Kidney (tissue), 14 donors: Measurements from ENCODE around the gene FAM171A1. TPM values are rescaled to one million over a fixed set of nuclear protein-coding genes. Genes with fewer than 3 reads are reported as not detected.

Experiments used
- DNase-seq, 5 donors: peaks; one replicate each; pipeline ENCODE4 v3.0.0-alpha.2; 2013 to 2020
- FAIRE-seq: peaks from 2 replicates; lab custom pipeline; 2012; peaks lifted over from hg19 to GRCh38; lab: Jason Lieb, UNC
- H3K27ac ChIP-seq, 2 donors: one replicate each; pipeline ENCODE4 v1.7.0; 2013; ENCODE audit warnings: low read depth in 2 of 2, low read length in 2 of 2, inconsistent platforms in 1 of 2
- H3K27me3 ChIP-seq: one replicate; pipeline ENCODE4 v1.7.1; 2013; ENCODE audit warnings: low read length, inconsistent platforms; ENCODE audit not compliant: control insufficient read depth, insufficient read depth
- H3K36me3 ChIP-seq, 3 donors: one replicate each; pipeline versions ENCODE4 v1.7.0 to v1.7.1; 2013; ENCODE audit warnings: low read length in 3 of 3, control low read depth in 1 of 3, inconsistent platforms in 1 of 3; ENCODE audit not compliant: insufficient read depth in 3 of 3, control insufficient read depth in 2 of 3
- H3K4me1 ChIP-seq, 3 donors: one replicate each; pipeline versions ENCODE4 v1.7.0 to v1.7.1; 2013; ENCODE audit warnings: low read length in 3 of 3, inconsistent platforms in 1 of 3, low read depth in 1 of 3; ENCODE audit not compliant: control insufficient read depth in 2 of 3, insufficient read depth in 2 of 3
- H3K4me3 ChIP-seq, 3 donors: one replicate each; pipeline versions ENCODE4 v1.7.0 to v1.8.1; 2013; ENCODE audit warnings: low read length in 3 of 3, control low read depth in 1 of 3, inconsistent platforms in 1 of 3
- H3K9ac ChIP-seq, 3 donors: one replicate each; pipeline versions ENCODE4 v1.7.0 to v1.7.1; 2013; ENCODE audit warnings: low read length in 3 of 3, control low read depth in 1 of 3, inconsistent platforms in 1 of 3
- H3K9me3 ChIP-seq, 3 donors: one replicate each; pipeline versions ENCODE4 v1.7.0 to v1.7.1; 2013; ENCODE audit warnings: low read length in 3 of 3, control low read depth in 1 of 3, inconsistent platforms in 1 of 3; ENCODE audit not compliant: control insufficient read depth in 2 of 3, insufficient read depth in 1 of 3
- CTCF ChIP-seq: IDR thresholded peaks from 3 replicates; pipeline ENCODE4 v1.5.1; 2012; ENCODE audit warnings: mild to moderate bottlenecking, moderate library complexity, borderline replicate concordance; ENCODE audit not compliant: insufficient read depth; ENCODE audit errors: extremely low read depth
- intact Hi-C: fragments of 100-400 bp; cut with DNase I; formaldehyde crosslinking; loops from one replicate; pipeline ENCODE4 v1.11.1; 2022
- polyA plus RNA-seq: library from polyadenylated mRNA; stranded (reverse); fragments of 350-450 nt; fragmentation: Illumina TruSeq; extraction: RNeasy Lipid Tissue Mini Kit (QIAGEN cat#74804); gene quantifications from one replicate; pipeline ENCODE4 v1.2.3, GENCODE V29; 2014; ENCODE audit warnings: low read depth, low replicate concordance; ENCODE audit not compliant: insufficient read depth
- total RNA-seq: library from RNA; stranded (reverse); fragmentation: NEBNext Ultra II Directional; extraction: Animal tissue kit (Norgen Biotek cat#: 25700); gene quantifications from one replicate; pipeline ENCODE4 v1.2.1, GENCODE V29; 2021
- donor health status: control.
- donor health status: control.
- donor health status: control.
- donor health status: control.
- donor health status: control.
- donor health status: DM: yes; HTN: yes; CAD: no.
- donor health status: Normal renal cell carcinoma (clear cell type).

Gene FAM171A1
- total and polyA plus RNA-seq, 2 donors from 2014 or later = 30.4 to 53.0 TPM

DNA sequence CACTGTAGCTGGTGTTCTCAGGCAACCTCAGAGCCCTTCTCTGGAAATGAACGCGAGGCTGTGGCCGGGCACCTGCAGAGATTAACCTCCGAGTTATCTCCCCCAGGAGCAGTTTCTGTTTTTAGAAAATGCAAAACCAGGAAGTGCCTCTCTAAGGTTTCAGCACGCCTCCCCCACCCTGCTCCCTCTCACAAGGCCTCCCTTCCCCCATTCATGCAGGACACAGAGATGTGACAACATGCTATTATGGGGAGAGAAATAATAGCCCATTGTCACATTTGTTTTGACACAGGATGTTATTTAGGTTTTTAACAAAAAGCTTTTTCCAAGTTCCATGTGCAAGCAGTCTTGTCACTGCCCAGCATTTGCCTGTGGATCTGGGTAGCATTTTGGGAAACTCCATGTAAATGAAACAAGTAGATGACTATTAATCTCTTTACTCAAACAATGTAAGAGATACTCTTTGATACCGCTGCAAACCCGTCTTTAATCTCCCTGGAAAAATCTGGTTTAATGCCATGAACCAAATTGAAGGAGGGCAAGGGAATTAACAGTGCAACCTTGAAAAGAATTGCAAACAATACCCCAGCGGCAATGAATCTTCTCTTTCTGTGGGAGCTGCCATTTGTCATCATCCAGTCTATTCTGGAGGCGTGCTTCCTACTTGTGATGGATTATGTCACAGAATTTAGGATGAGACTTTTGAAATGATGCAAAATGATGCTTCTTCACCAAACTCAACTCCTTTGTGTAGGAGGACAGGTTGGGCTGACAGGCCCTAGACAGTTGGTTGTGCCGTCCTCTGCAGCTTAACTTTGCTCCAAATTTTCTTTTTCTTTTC lies 116.1 kb downstream of the FAM171A1 start:
- H3K27me3 ChIP-seq = no peaks in the 10 kb centered on the region
- TF ChIP-seq CTCF = no peak
- no peak overlapping the region for H3K9ac ChIP-seq
- DNase-seq (peak in 4 of 5 donors; percentile 24 to 61 (median 46)), FAIRE-seq (no peak)
- peaks cover 0 to 2% (median 0%) of the 10 kb centered on the region in 3 donors for H3K36me3 ChIP-seq
- no peak overlapping the region for H3K4me3 ChIP-seq
- intact Hi-C loops = no loop called here
- H3K4me1 ChIP-seq = peaks cover 0 to 2% (median 0%) of the 10 kb centered on the region in 3 donors
- peak overlapping the region in 1 of 2 donors; percentile 28 for H3K27ac ChIP-seq
- H3K9me3 ChIP-seq = no peaks in the 10 kb centered on the region

DNA sequence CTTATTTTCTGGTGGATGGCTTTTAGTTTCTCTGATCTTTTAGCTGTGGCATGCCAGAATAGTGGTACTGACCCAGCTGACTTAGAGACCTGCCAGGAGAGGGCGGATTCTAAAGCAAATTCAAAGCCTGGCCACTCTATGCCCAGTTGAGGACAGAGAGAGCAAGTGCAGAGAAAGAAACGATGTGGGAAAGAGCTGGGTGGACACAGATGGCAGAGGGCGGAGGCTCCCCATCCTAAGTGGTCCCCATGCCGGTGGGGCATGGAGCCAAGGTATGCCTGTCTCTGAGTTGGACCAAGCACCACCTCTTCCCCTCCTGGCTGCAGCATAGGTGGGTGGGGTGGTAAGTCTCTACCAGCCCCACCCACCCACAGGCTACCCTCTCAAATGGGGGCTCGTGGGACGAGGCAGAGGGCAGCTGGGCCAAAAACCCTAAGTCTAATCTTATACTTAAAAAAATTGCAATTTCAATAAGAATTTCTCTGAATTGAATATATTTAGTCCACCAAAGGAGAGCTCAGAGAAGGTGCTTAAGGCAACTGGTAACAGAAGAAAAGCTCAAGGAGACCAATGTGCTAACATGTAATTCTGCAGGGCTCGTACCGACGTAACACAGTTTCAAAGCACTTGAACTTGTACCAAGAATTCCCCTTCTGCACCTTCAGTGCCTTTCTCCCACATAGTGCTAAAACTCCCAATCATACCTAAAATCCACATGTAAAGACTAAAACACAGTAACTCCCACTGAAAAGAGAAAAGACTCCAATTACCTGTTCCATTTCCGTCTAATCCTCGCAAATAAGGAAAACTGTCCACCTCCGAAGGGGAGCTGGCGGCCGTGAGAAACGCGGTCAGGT lies 116.9 kb downstream of the FAM171A1 start:
- intact Hi-C loops = no loop called here
- DNase-seq = no peak

GRCh38 chr10:15252396-15252795 lies 118.7 kb downstream of the FAM171A1 start:
- no peak for TF ChIP-seq CTCF
- Histone ChIP-seq H3K9ac (no peak overlapping the region), H3K9me3 (no peaks in the 10 kb centered on the region), H3K36me3 (peaks cover 0 to 2% (median 0%) of the 10 kb centered on the region in 3 donors), H3K27me3 (no peaks in the 10 kb centered on the region), H3K4me1 (peaks cover 0 to 2% (median 0%) of the 10 kb centered on the region in 3 donors), H3K4me3 (no peak overlapping the region), H3K27ac (no peak overlapping the region)
- DNase-seq (no peak), FAIRE-seq (no peak)
- intact Hi-C loops = no loop called here

More for the DNA sequence above, 116.9 kb downstream of the FAM171A1 start:
- FAIRE-seq = no peak
- Histone ChIP-seq H3K4me1 (peaks cover 0 to 2% (median 0%) of the 10 kb centered on the region in 3 donors), H3K4me3 (no peak overlapping the region), H3K36me3 (peaks cover 0 to 2% (median 0%) of the 10 kb centered on the region in 3 donors), H3K9me3 (no peaks in the 10 kb centered on the region), H3K27me3 (no peaks in the 10 kb centered on the region), H3K27ac (peak overlapping the region in 1 of 2 donors; percentile 28), H3K9ac (peak overlapping the region in 1 of 3 donors; percentile 32)
- TF ChIP-seq CTCF = no peak
